ENCODE data around the gene SKAP2.

Gene SKAP2

GRCh38 chr7:26624839-26625238 lies 239.6 kb downstream of the SKAP2 start:
- Histone ChIP-seq H3K27ac (no peak overlapping the region), H3K4me1 (no peaks in the 10 kb centered on the region), H3K9me3 (no peaks in the 10 kb centered on the region), H3K36me3 (no peaks in the 10 kb centered on the region), H3K4me3 (no peak overlapping the region), H3K27me3 (no peaks in the 10 kb centered on the region)
- intact Hi-C loops (cut with DNase I; ENCODE audit: low total_unique reads): no loop called here
- no peak for TF ChIP-seq CTCF (IDR thresholded peaks at IDR 0.05)
- no peak for DNase-seq

- no peaks in the 10 kb centered on the region for H3K9me3 ChIP-seq
- no peaks in the 10 kb centered on the region for H3K36me3 ChIP-seq
- no peak overlapping the region for H3K27ac ChIP-seq
- no peak for DNase-seq
- no peaks in the 10 kb centered on the region for H3K4me1 ChIP-seq
- intact Hi-C loops (cut with DNase I; ENCODE audit: low total_unique reads): no loop called here
- no peak overlapping the region for H3K4me3 ChIP-seq
- TF ChIP-seq CTCF (IDR thresholded peaks at IDR 0.05): no peak
- H3K27me3 ChIP-seq: no peaks in the 10 kb centered on the region
These were observed 240.0 kb downstream of the SKAP2 start for GRCh38 chr7:26624431-26624830.

- DNase-seq: no peak
- intact Hi-C loops (cut with DNase I; ENCODE audit: low total_unique reads): no loop called here
- TF ChIP-seq CTCF (IDR thresholded peaks at IDR 0.05): no peak
These were observed 244.0 kb downstream of the SKAP2 start for GRCh38 chr7:26620352-26620751.

GRCh38 chr7:26619348-26619984 lies 244.9 kb downstream of the SKAP2 start:
- no peak for DNase-seq
- H3K4me1 ChIP-seq: no peaks in the 10 kb centered on the region
- TF ChIP-seq CTCF (IDR thresholded peaks at IDR 0.05): no peak
- intact Hi-C loops (cut with DNase I; ENCODE audit: low total_unique reads): no loop called here
- H3K36me3 ChIP-seq: peaks cover 0 to 12% (median 0%) of the 10 kb centered on the region in 3 donors
- no peaks in the 10 kb centered on the region for H3K9me3 ChIP-seq
- H3K27me3 ChIP-seq: no peaks in the 10 kb centered on the region
- H3K4me3 ChIP-seq: no peak overlapping the region
- H3K27ac ChIP-seq: no peak overlapping the region

More at GRCh38 chr7:26620352-26620751, 244.0 kb downstream of the SKAP2 start:
- no peaks in the 10 kb centered on the region for H3K4me1 ChIP-seq
- no peak overlapping the region for H3K4me3 ChIP-seq
- H3K36me3 ChIP-seq: peaks cover 0 to 12% (median 0%) of the 10 kb centered on the region in 3 donors
- no peak overlapping the region for H3K27ac ChIP-seq
- no peaks in the 10 kb centered on the region for H3K27me3 ChIP-seq
- H3K9me3 ChIP-seq: no peaks in the 10 kb centered on the region

GRCh38 chr7:26618898-26619297 lies 245.5 kb downstream of the SKAP2 start:
- intact Hi-C loops (cut with DNase I; ENCODE audit: low total_unique reads): no loop called here
- Histone ChIP-seq H3K36me3 (peaks cover 0 to 12% (median 0%) of the 10 kb centered on the region in 3 donors), H3K27me3 (no peaks in the 10 kb centered on the region), H3K9me3 (no peaks in the 10 kb centered on the region), H3K4me3 (no peak overlapping the region), H3K4me1 (no peaks in the 10 kb centered on the region), H3K27ac (no peak overlapping the region)
- TF ChIP-seq CTCF (IDR thresholded peaks at IDR 0.05): no peak
- DNase-seq: no peak

GRCh38 chr7:26618449-26618848 lies 245.9 kb downstream of the SKAP2 start:
- Histone ChIP-seq H3K27ac (no peak overlapping the region), H3K36me3 (peaks cover 0 to 12% (median 0%) of the 10 kb centered on the region in 3 donors), H3K9me3 (no peaks in the 10 kb centered on the region), H3K4me1 (no peaks in the 10 kb centered on the region), H3K4me3 (no peak overlapping the region), H3K27me3 (no peaks in the 10 kb centered on the region)
- no peak for TF ChIP-seq CTCF (IDR thresholded peaks at IDR 0.05)
- intact Hi-C loops (cut with DNase I; ENCODE audit: low total_unique reads): no loop called here
- no peak for DNase-seq
